GM12878 (cell line): ENCODE measurements around the gene CTSH. TPM values are rescaled to one million over a fixed set of nuclear protein-coding genes. Genes with fewer than 3 reads are reported as not detected.

Experiments used
- ATAC-seq: fragments of 200-7000 bp; cut with Tn5 transposase; 3 replicates; pipeline ENCODE4 v1.9.1; 2020; ENCODE audit warnings: mild to moderate bottlenecking, moderate library complexity
- BruUV-seq: library from RNA; stranded (reverse); fragments of 400-500 nt; replicated peaks from 2 replicates; lab custom pipeline; 2021; lab: Mats Ljungman, UMichigan
- CTCF ChIA-PET: fragments of 300-600 bp; sonication (Branson Sonifier 250); formaldehyde crosslinking; extraction: SDS; loops from one replicate; lab custom pipeline; 2021; ENCODE audit warnings: inconsistent platforms; lab: Yijun Ruan, JAX
- POLR2A ChIA-PET: fragments of 350-600 bp; formaldehyde crosslinking; extraction: SDS; loops from one replicate; lab custom pipeline; 2021; ENCODE audit warnings: inconsistent platforms; lab: Charles Lee
- RAD21 ChIA-PET: fragments of 300-600 bp; sonication (Branson Sonifier 250); formaldehyde crosslinking; loops from one replicate; lab custom pipeline; 2023; ENCODE audit warnings: antibody characterized with exemption; ENCODE audit not compliant: unreplicated experiment; lab: Charles Lee
- SMC1A ChIA-PET: fragments of 300-600 bp; sonication (Branson Sonifier 250); formaldehyde crosslinking; loops from one replicate; lab custom pipeline; 2023; ENCODE audit not compliant: unreplicated experiment, uncharacterized antibody; lab: Charles Lee
- DNase-seq: peaks from one replicate; pipeline ENCODE4 v3.0.0-alpha.2; 2011; ENCODE audit warnings: low read depth, low spot score
- FAIRE-seq: peaks from 3 replicates; lab custom pipeline; 2011; peaks lifted over from hg19 to GRCh38; lab: Jason Lieb, UNC
- H2AFZ ChIP-seq: 2 replicates; pipeline ENCODE4 v1.6.0; 2011; ENCODE audit warnings: low read depth, low read length, control low read depth; ENCODE audit not compliant: control insufficient read depth
- H3K27ac ChIP-seq: 2 replicates; pipeline ENCODE4 v1.5.1; 2011; ENCODE audit warnings: control low read depth; ENCODE audit not compliant: control insufficient read depth, insufficient read depth
- H3K27me3 ChIP-seq, 2 experiments: replicated peaks in 1 of 2; 2 replicates each; pipeline versions ENCODE4 v1.6.0 to v1.6.1; 2011; ENCODE audit warnings: low read length in 1 of 2; ENCODE audit not compliant: control insufficient read depth in 2 of 2, insufficient read depth in 2 of 2
- H3K36me3 ChIP-seq, 2 experiments: 2 replicates each; pipeline ENCODE4 v1.5.1; 2011; ENCODE audit warnings: low read length in 1 of 2; ENCODE audit not compliant: control insufficient read depth in 2 of 2, insufficient read depth in 2 of 2
- H3K4me1 ChIP-seq: 2 replicates; pipeline ENCODE4 v1.6.1; 2011; ENCODE audit warnings: mild to moderate bottlenecking, low read length, moderate library complexity, mixed read lengths; ENCODE audit not compliant: control insufficient read depth, insufficient read depth
- H3K4me2 ChIP-seq: 2 replicates; pipeline ENCODE4 v1.6.0; 2011; ENCODE audit warnings: control low read depth; ENCODE audit not compliant: control insufficient read depth, insufficient read depth
- H3K4me3 ChIP-seq: fragments of 200-600 bp; sonication (generic); 2 replicates; pipeline ENCODE4 v1.5.1; 2016
- H3K79me2 ChIP-seq: 2 replicates; pipeline ENCODE4 v1.6.0; 2011; ENCODE audit warnings: low read length; ENCODE audit not compliant: control insufficient read depth, insufficient read depth
- H3K9ac ChIP-seq: 2 replicates; pipeline ENCODE4 v1.8.0; 2011; ENCODE audit warnings: low read length, control low read depth, mixed read lengths; ENCODE audit not compliant: control insufficient read depth, insufficient read depth
- H3K9me3 ChIP-seq: replicated peaks from 3 replicates; pipeline ENCODE4 v1.5.1; 2011; ENCODE audit warnings: mild to moderate bottlenecking, low read length; ENCODE audit not compliant: control insufficient read depth, insufficient read depth
- H4K20me1 ChIP-seq: 2 replicates; pipeline ENCODE4 v1.6.0; 2011; ENCODE audit not compliant: control insufficient read depth, insufficient read depth
- ATF7 ChIP-seq: fragments of 450-650 bp; IDR thresholded peaks from 2 replicates; pipeline ENCODE4 v1.6.1; 2016; ENCODE audit warnings: low read depth, mild to moderate bottlenecking
- CREM ChIP-seq: IDR thresholded peaks from 2 replicates; pipeline ENCODE4 v1.6.1; 2014; ENCODE audit warnings: antibody characterized with exemption, low read depth
- E2F4 ChIP-seq: IDR thresholded peaks from 2 replicates; pipeline ENCODE4 v1.6.1; 2012; ENCODE audit warnings: low read depth, low read length, improper control_type of control experiment
- MEF2B ChIP-seq: fragments of 450-650 bp; IDR thresholded peaks from 2 replicates; pipeline ENCODE4 v1.6.1; 2018; ENCODE audit warnings: mild to moderate bottlenecking, moderate library complexity; ENCODE audit not compliant: partially characterized antibody, poor library complexity, severe bottlenecking
- MYC ChIP-seq: IDR thresholded peaks from 2 replicates; pipeline ENCODE4 v1.6.1; 2011; ENCODE audit warnings: mild to moderate bottlenecking, low read length, moderate library complexity, inconsistent platforms; ENCODE audit not compliant: insufficient read depth, insufficient replicate concordance, insufficient read length, severe bottlenecking
- PAX5 ChIP-seq: IDR thresholded peaks from 2 replicates; pipeline ENCODE4 v1.6.1; 2011; ENCODE audit warnings: low read depth, low read length, borderline replicate concordance
- RAD21 ChIP-seq: IDR thresholded peaks from 2 replicates; pipeline ENCODE4 v1.6.1; 2011; ENCODE audit warnings: mild to moderate bottlenecking, low read depth, low read length, moderate library complexity; ENCODE audit not compliant: insufficient read depth
- RBBP5 ChIP-seq: fragments of 200-600 bp; sonication (generic); conservative IDR thresholded peaks from 2 replicates; pipeline ENCODE4 v1.6.1; 2016
- RCOR1 ChIP-seq: conservative IDR thresholded peaks from 2 replicates; pipeline ENCODE4 v1.6.1; 2012; ENCODE audit warnings: low read depth, low read length, improper control_type of control experiment
- ZBTB11 ChIP-seq: fragments of 450-650 bp; formaldehyde crosslinking; IDR thresholded peaks from 2 replicates; pipeline ENCODE4 v1.5.0; 2022; ENCODE audit warnings: mild to moderate bottlenecking, missing genetic modification characterization
- ZNF384 ChIP-seq: IDR thresholded peaks from 2 replicates; pipeline ENCODE4 v1.6.1; 2012; ENCODE audit warnings: low read depth, mild to moderate bottlenecking, low read length, improper control_type of control experiment, borderline replicate concordance
- WGBS: methylation state at CpG from one replicate; pipeline ENCODE4 v1.1.6; 2016; ENCODE audit warnings: low lambda C conversion rate; ENCODE audit not compliant: insufficient replicate concordance, insufficient coverage; ENCODE audit errors: missing lambda C conversion rate; 5-methylcytosine and 5-hydroxymethylcytosine counted together
- in situ Hi-C: fragments of 300-500 bp; cut with MboI; formaldehyde crosslinking; loops from 9 replicates; pipeline ENCODE4 v1.14.3; 2018; ENCODE audit warnings: mixed read lengths
- intact Hi-C: fragments of 100-400 bp; cut with micrococcal nuclease; formaldehyde crosslinking; loops from one replicate; pipeline ENCODE4 v1.14.2; 2022; ENCODE audit not compliant: unreplicated experiment
- polyA plus RNA-seq, 11 experiments: library from polyadenylated mRNA; depleted of rRNA in 4 of 11; unstranded in 6 of 11; stranded (reverse) in 5 of 11; fragments of >200 nt; fragmentation: Nextera tagmentation in 4 of 11; fragmentation: Illumina TruSeq in 1 of 11; extraction: Ambion mirVana in 4 of 11; extraction: Trizol in 1 of 11; gene quantifications; 1 replicate in 1 of 11; 2 replicates in 10 of 11; pipeline versions ENCODE4 v1.2.1 to v1.2.3, GENCODE V29; 2011 to 2016; ENCODE audit warnings: inconsistent platforms in 2 of 11, missing spikeins in 2 of 11, low read depth in 1 of 11
- total RNA-seq, 4 experiments: library from RNA; depleted of rRNA in 3 of 4; stranded (reverse); fragments of >200 nt in 3 of 4; fragmentation: Illumina TruSeq in 1 of 4; extraction: Trizol in 1 of 4; gene quantifications; 2 replicates each; pipeline versions ENCODE4 v1.2.1 to v1.2.3, GENCODE V29; 2013 to 2021

CTSH gene
- total and polyA plus RNA-seq, 10 of the 15 experiments (the other 5 are each of a cell fraction or from before 2014, with no cell fraction given): 30.2 to 1,212 (median 519) TPM

- in situ Hi-C loops (no loop called here), intact Hi-C loops (no loop called here)
- no peaks in the 10 kb centered on the region for H3K9me3 ChIP-seq
- ChIA-PET POLR2A (interaction anchor here (0.7 to 1.8 kb wide), 3 partner anchors 10 to 24 kb away, joined by 3 to 10 read pairs (median 6); partner anchors contain the start of gene CTSH), RAD21 (interaction anchor here (0.9 to 1.8 kb wide), 4 partner anchors 9 to 59 kb away, joined by 4 to 6 read pairs (median 4); no protein-coding TSS in a partner anchor), CTCF (interaction anchor here (0.9 to 2.2 kb wide), 6 partner anchors 8 to 94 kb away, joined by 3 to 14 read pairs (median 4); no protein-coding TSS in a partner anchor), SMC1A (interaction anchor here (0.8 to 1.5 kb wide), 5 partner anchors 9 to 57 kb away, joined by 3 to 8 read pairs (median 3); no protein-coding TSS in a partner anchor)
- H3K4me2 ChIP-seq: no peak overlapping the region
- H3K79me2 ChIP-seq: no peaks in the 10 kb centered on the region
- TF ChIP-seq E2F4: no peak
- no peak for TF ChIP-seq ATF7
- no peaks in the 10 kb centered on the region for H3K27me3 ChIP-seq
- no peak overlapping the region for H2AFZ ChIP-seq
- DNase-seq: no peak
- WGBS: 96% methylated on average over 2 of the region's 2 CpGs
- no peaks in the 10 kb centered on the region for H4K20me1 ChIP-seq
- no peak for FAIRE-seq
- H3K27ac ChIP-seq: no peak overlapping the region
- H3K4me3 ChIP-seq: no peak overlapping the region
- H3K4me1 ChIP-seq: no peaks in the 10 kb centered on the region
- H3K9ac ChIP-seq: no peak overlapping the region
- no peak; the same call in 2 of the 3 replicates for ATAC-seq
- BruUV-seq: no TSS peak
- H3K36me3 ChIP-seq: no peaks in the 10 kb centered on the region
Measured at GRCh38 chr15:78968114-78968513, 23.3 kb upstream of the CTSH start.

DNA sequence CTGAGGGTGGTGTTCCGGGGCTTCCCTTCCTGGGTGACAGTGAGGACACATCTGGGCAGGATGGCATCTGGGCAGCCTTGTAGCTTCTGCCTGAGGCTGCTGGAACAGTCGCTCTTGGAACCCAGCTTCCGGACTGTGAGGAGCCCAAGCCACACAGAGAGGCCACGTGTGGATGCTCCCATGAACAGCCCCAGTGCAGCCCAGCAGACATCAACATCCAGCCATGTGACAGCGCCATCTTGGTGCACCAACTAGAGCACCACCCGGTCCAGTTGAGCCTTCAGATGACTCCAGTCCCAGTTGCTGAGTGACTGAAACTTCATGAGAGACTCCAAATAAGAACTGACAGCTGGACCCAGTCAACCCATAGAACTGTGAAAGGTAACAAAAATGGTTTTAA is 15.5 kb upstream of the CTSH start:
- in situ Hi-C loops: no loop called here
- RAD21 ChIA-PET: no interaction called here
- H3K9me3 ChIP-seq: no peaks in the 10 kb centered on the region
- H3K27ac ChIP-seq: no peak overlapping the region
- SMC1A ChIA-PET: interaction anchor here (0.6 to 1.8 kb wide), 4 partner anchors 10 to 44 kb away, joined by 3 read pairs; no protein-coding TSS in a partner anchor
- H4K20me1 ChIP-seq: no peaks in the 10 kb centered on the region
- POLR2A ChIA-PET: no interaction called here
- no peak overlapping the region for H2AFZ ChIP-seq
- no peak overlapping the region for H3K9ac ChIP-seq
- intact Hi-C loops: no loop called here
- H3K79me2 ChIP-seq: no peaks in the 10 kb centered on the region
- no peaks in the 10 kb centered on the region for H3K27me3 ChIP-seq
- BruUV-seq: no TSS peak
- H3K4me2 ChIP-seq: no peak overlapping the region
- no peak for ATAC-seq
- H3K4me3 ChIP-seq: no peak overlapping the region
- no peaks in the 10 kb centered on the region for H3K36me3 ChIP-seq
- DNase-seq: no peak
- WGBS: 91% methylated on average over 4 of the region's 6 CpGs
- CTCF ChIA-PET: interaction anchor here (1.1 kb wide), 1 partner anchor 67 kb away, joined by 4 read pairs; no protein-coding TSS in a partner anchor
- peak; percentile 27 for FAIRE-seq
- no peaks in the 10 kb centered on the region for H3K4me1 ChIP-seq
- TF ChIP-seq ZBTB11 (CRISPR knock-in tag): no peak
- TF ChIP-seq RCOR1: no peak
- TF ChIP-seq ZNF384: no peak
- no peak for TF ChIP-seq PAX5
- TF ChIP-seq RAD21: no peak
- no peak for TF ChIP-seq CREM
- TF ChIP-seq MYC: no peak
- TF ChIP-seq RBBP5: no peak
- TF ChIP-seq MEF2B: no peak
- TF ChIP-seq E2F4: no peak
